Measurements from ENCODE around the gene CHD9.

CHD9 gene

GRCh38 chr16:53370827-53371226 is 316.0 kb downstream of the CHD9 start:
- H3K4me1 ChIP-seq (ENCODE audit: insufficient read depth, insufficient read length) = no peaks in the 10 kb centered on the region
- H3K27me3 ChIP-seq (ENCODE audit: insufficient read depth, insufficient read length) = peaks cover 58% of the 10 kb centered on the region
- TF ChIP-seq YY1 (IDR thresholded peaks at IDR 0.05; ENCODE audit: insufficient read depth, insufficient read length) (no peak), ZNF274 (IDR thresholded peaks at IDR 0.05; ENCODE audit: low read depth, low read length) (no peak), SUZ12 (IDR thresholded peaks at IDR 0.05; ENCODE audit: extremely low read depth, insufficient read depth, insufficient read length) (no peak)
- H3K9ac ChIP-seq (ENCODE audit: insufficient read length, low read depth) = no peak overlapping the region
- no peak overlapping the region for H3K4me3 ChIP-seq (ENCODE audit: insufficient read length, low read depth)
- no peaks in the 10 kb centered on the region for H3K9me3 ChIP-seq (ENCODE audit: insufficient read depth, low read length)
- H3K36me3 ChIP-seq (ENCODE audit: insufficient read depth, insufficient read length, low read length) = no peaks in the 10 kb centered on the region
- no peak for DNase-seq (ENCODE audit: low read depth, low spot score)

GRCh38 chr16:53372992-53373871 is 318.4 kb downstream of the CHD9 start:
- DNase-seq (ENCODE audit: low read depth, low spot score) = peak; percentile 33
- Histone ChIP-seq H3K9ac (ENCODE audit: insufficient read length, low read depth) (peak overlapping the region; percentile 57), H3K4me3 (ENCODE audit: insufficient read length, low read depth) (peak overlapping the region; percentile 73)

GRCh38 chr16:53374800-53375199 is 320.0 kb downstream of the CHD9 start:
- H3K4me3 ChIP-seq (ENCODE audit: insufficient read length, low read depth) = no peak overlapping the region
- no peak for TF ChIP-seq YY1 (IDR thresholded peaks at IDR 0.05; ENCODE audit: insufficient read depth, insufficient read length)
- TF ChIP-seq SUZ12 (IDR thresholded peaks at IDR 0.05; ENCODE audit: extremely low read depth, insufficient read depth, insufficient read length) = no peak
- no peak for TF ChIP-seq ZNF274 (IDR thresholded peaks at IDR 0.05; ENCODE audit: low read depth, low read length)
- no peaks in the 10 kb centered on the region for H3K9me3 ChIP-seq (ENCODE audit: insufficient read depth, low read length)
- H3K27me3 ChIP-seq (ENCODE audit: insufficient read depth, insufficient read length) = peaks cover 56% of the 10 kb centered on the region
- H3K36me3 ChIP-seq (ENCODE audit: insufficient read depth, insufficient read length, low read length) = no peaks in the 10 kb centered on the region
- H3K4me1 ChIP-seq (ENCODE audit: insufficient read depth, insufficient read length) = no peaks in the 10 kb centered on the region
- H3K9ac ChIP-seq (ENCODE audit: insufficient read length, low read depth) = no peak overlapping the region
- no peak for DNase-seq (ENCODE audit: low read depth, low spot score)

More at GRCh38 chr16:53372992-53373871, 318.4 kb downstream of the CHD9 start:
- TF ChIP-seq ZNF274 (IDR thresholded peaks at IDR 0.05; ENCODE audit: low read depth, low read length) = no peak
- TF ChIP-seq SUZ12 (IDR thresholded peaks at IDR 0.05; ENCODE audit: extremely low read depth, insufficient read depth, insufficient read length) = no peak
- no peak for TF ChIP-seq YY1 (IDR thresholded peaks at IDR 0.05; ENCODE audit: insufficient read depth, insufficient read length)
- H3K27me3 ChIP-seq (ENCODE audit: insufficient read depth, insufficient read length) = peaks cover 58% of the 10 kb centered on the region
- H3K4me1 ChIP-seq (ENCODE audit: insufficient read depth, insufficient read length) = no peaks in the 10 kb centered on the region
- no peaks in the 10 kb centered on the region for H3K36me3 ChIP-seq (ENCODE audit: insufficient read depth, insufficient read length, low read length)
- H3K9me3 ChIP-seq (ENCODE audit: insufficient read depth, low read length) = no peaks in the 10 kb centered on the region

GRCh38 chr16:53378138-53378537 is 323.3 kb downstream of the CHD9 start:
- H3K9ac ChIP-seq (ENCODE audit: insufficient read length, low read depth) = no peak overlapping the region
- DNase-seq (ENCODE audit: low read depth, low spot score) = no peak
- H3K36me3 ChIP-seq (ENCODE audit: insufficient read depth, insufficient read length, low read length) = no peaks in the 10 kb centered on the region
- H3K4me1 ChIP-seq (ENCODE audit: insufficient read depth, insufficient read length) = no peaks in the 10 kb centered on the region
- TF ChIP-seq ZNF274 (IDR thresholded peaks at IDR 0.05; ENCODE audit: low read depth, low read length) (no peak), SUZ12 (IDR thresholded peaks at IDR 0.05; ENCODE audit: extremely low read depth, insufficient read depth, insufficient read length) (no peak)
- no peak overlapping the region for H3K4me3 ChIP-seq (ENCODE audit: insufficient read length, low read depth)
- H3K9me3 ChIP-seq (ENCODE audit: insufficient read depth, low read length) = no peaks in the 10 kb centered on the region
- peaks cover 23% of the 10 kb centered on the region for H3K27me3 ChIP-seq (ENCODE audit: insufficient read depth, insufficient read length)

Measured in NT2/D1 (cell line).